ENCODE data around the gene ZNF397.
"Not testable (repeated sequence)": the region's sequence is repeated elsewhere in the genome, so short reads cannot be mapped to it uniquely, and the experiment has no call there.

ZNF397 gene

GRCh38 chr18:35203067-35203466 lies 37.8 kb upstream of the ZNF397 start:
- Histone ChIP-seq H3K9ac (ENCODE audit: low read depth, low read length, poor library complexity, severe bottlenecking) (no peak overlapping the region), H3K9me2 (replicated peaks; ENCODE audit: low read depth, low read length) (no peaks in the 10 kb centered on the region), H3K9me3 (ENCODE audit: insufficient read depth, low read depth, low read length) (no peaks in the 10 kb centered on the region), H3K27me3 (ENCODE audit: insufficient read depth, low read length, poor library complexity, severe bottlenecking) (no peaks in the 10 kb centered on the region), H3F3A (ENCODE audit: low read depth) (no peaks in the 10 kb centered on the region), H3K36me3 (ENCODE audit: insufficient read depth, low read length) (no peaks in the 10 kb centered on the region), H3K4me1 (ENCODE audit: insufficient read depth, low read length, poor library complexity, severe bottlenecking) (no peaks in the 10 kb centered on the region), H4K20me1 (ENCODE audit: insufficient read depth, low read length, poor library complexity, severe bottlenecking) (no peaks in the 10 kb centered on the region), H3K79me2 (ENCODE audit: insufficient read depth, low read length) (no peaks in the 10 kb centered on the region), H2AFZ (ENCODE audit: low read length) (no peak overlapping the region), H3K4me3 (ENCODE audit: low read length, poor library complexity, severe bottlenecking) (no peak overlapping the region), H3K4me2 (ENCODE audit: low read depth, low read length, poor library complexity, severe bottlenecking) (no peak overlapping the region)
- no peak for TF ChIP-seq CTCF (conservative IDR thresholded peaks at IDR 0.05; ENCODE audit: low read length)
- no peak for TF ChIP-seq EZH2phosphoT487 (IDR thresholded peaks at IDR 0.05; ENCODE audit: borderline replicate concordance)

GRCh38 chr18:35205199-35205712 lies 35.6 kb upstream of the ZNF397 start:
- no peak for TF ChIP-seq CTCF (conservative IDR thresholded peaks at IDR 0.05; ENCODE audit: low read length)
- TF ChIP-seq EZH2phosphoT487 (IDR thresholded peaks at IDR 0.05; ENCODE audit: borderline replicate concordance), result no peak
- H2AFZ ChIP-seq (ENCODE audit: low read length), result no peak overlapping the region

GRCh38 chr18:35205746-35206458 lies 34.9 kb upstream of the ZNF397 start:
- H4K20me1 ChIP-seq (ENCODE audit: insufficient read depth, low read length, poor library complexity, severe bottlenecking); H3K79me2 ChIP-seq (ENCODE audit: insufficient read depth, low read length); H3K4me2 ChIP-seq (ENCODE audit: low read depth, low read length, poor library complexity, severe bottlenecking); H2AFZ ChIP-seq (ENCODE audit: low read length); H3K36me3 ChIP-seq (ENCODE audit: insufficient read depth, low read length); H3K4me3 ChIP-seq (ENCODE audit: low read length, poor library complexity, severe bottlenecking); H3K9ac ChIP-seq (ENCODE audit: low read depth, low read length, poor library complexity, severe bottlenecking); H3K27me3 ChIP-seq (ENCODE audit: insufficient read depth, low read length, poor library complexity, severe bottlenecking); H3F3A ChIP-seq (ENCODE audit: low read depth); H3K4me1 ChIP-seq (ENCODE audit: insufficient read depth, low read length, poor library complexity, severe bottlenecking); H3K9me3 ChIP-seq (ENCODE audit: insufficient read depth, low read depth, low read length); H3K9me2 ChIP-seq (replicated peaks; ENCODE audit: low read depth, low read length): not testable (repeated sequence)

More at GRCh38 chr18:35205199-35205712, 35.6 kb upstream of the ZNF397 start:
- H3K9ac ChIP-seq (ENCODE audit: low read depth, low read length, poor library complexity, severe bottlenecking), result no peak overlapping the region
- no peaks in the 10 kb centered on the region for H3K36me3 ChIP-seq (ENCODE audit: insufficient read depth, low read length)
- no peaks in the 10 kb centered on the region for H3K9me2 ChIP-seq (replicated peaks; ENCODE audit: low read depth, low read length)
- no peak overlapping the region for H3K4me2 ChIP-seq (ENCODE audit: low read depth, low read length, poor library complexity, severe bottlenecking)
- no peak overlapping the region for H3K4me3 ChIP-seq (ENCODE audit: low read length, poor library complexity, severe bottlenecking)
- H3K9me3 ChIP-seq (ENCODE audit: insufficient read depth, low read depth, low read length), result no peaks in the 10 kb centered on the region
- H3K27me3 ChIP-seq (ENCODE audit: insufficient read depth, low read length, poor library complexity, severe bottlenecking), result no peaks in the 10 kb centered on the region
- H4K20me1 ChIP-seq (ENCODE audit: insufficient read depth, low read length, poor library complexity, severe bottlenecking), result no peaks in the 10 kb centered on the region
- no peaks in the 10 kb centered on the region for H3F3A ChIP-seq (ENCODE audit: low read depth)
- no peaks in the 10 kb centered on the region for H3K79me2 ChIP-seq (ENCODE audit: insufficient read depth, low read length)
- H3K4me1 ChIP-seq (ENCODE audit: insufficient read depth, low read length, poor library complexity, severe bottlenecking), result no peaks in the 10 kb centered on the region

- H3K9me3 ChIP-seq (ENCODE audit: insufficient read depth, low read depth, low read length), result no peaks in the 10 kb centered on the region
- H3K36me3 ChIP-seq (ENCODE audit: insufficient read depth, low read length), result no peaks in the 10 kb centered on the region
- no peak overlapping the region for H3K9ac ChIP-seq (ENCODE audit: low read depth, low read length, poor library complexity, severe bottlenecking)
- TF ChIP-seq CTCF (conservative IDR thresholded peaks at IDR 0.05; ENCODE audit: low read length), result no peak
- TF ChIP-seq EZH2phosphoT487 (IDR thresholded peaks at IDR 0.05; ENCODE audit: borderline replicate concordance), result no peak
- no peaks in the 10 kb centered on the region for H3K79me2 ChIP-seq (ENCODE audit: insufficient read depth, low read length)
- H2AFZ ChIP-seq (ENCODE audit: low read length), result peak overlapping the region; percentile 4; the same call in 1 of the 2 replicates
- H3K27me3 ChIP-seq (ENCODE audit: insufficient read depth, low read length, poor library complexity, severe bottlenecking), result no peaks in the 10 kb centered on the region
- no peak overlapping the region for H3K4me3 ChIP-seq (ENCODE audit: low read length, poor library complexity, severe bottlenecking)
- no peaks in the 10 kb centered on the region for H3F3A ChIP-seq (ENCODE audit: low read depth)
- no peaks in the 10 kb centered on the region for H3K4me1 ChIP-seq (ENCODE audit: insufficient read depth, low read length, poor library complexity, severe bottlenecking)
- H3K9me2 ChIP-seq (replicated peaks; ENCODE audit: low read depth, low read length), result no peaks in the 10 kb centered on the region
- no peak overlapping the region for H3K4me2 ChIP-seq (ENCODE audit: low read depth, low read length, poor library complexity, severe bottlenecking)
- no peaks in the 10 kb centered on the region for H4K20me1 ChIP-seq (ENCODE audit: insufficient read depth, low read length, poor library complexity, severe bottlenecking)
Measured at GRCh38 chr18:35215026-35215425, 25.8 kb upstream of the ZNF397 start.

- H3K4me2 ChIP-seq (ENCODE audit: low read depth, low read length, poor library complexity, severe bottlenecking); H2AFZ ChIP-seq (ENCODE audit: low read length); H3K9me2 ChIP-seq (replicated peaks; ENCODE audit: low read depth, low read length); H4K20me1 ChIP-seq (ENCODE audit: insufficient read depth, low read length, poor library complexity, severe bottlenecking); H3K79me2 ChIP-seq (ENCODE audit: insufficient read depth, low read length); H3F3A ChIP-seq (ENCODE audit: low read depth); H3K4me1 ChIP-seq (ENCODE audit: insufficient read depth, low read length, poor library complexity, severe bottlenecking); H3K36me3 ChIP-seq (ENCODE audit: insufficient read depth, low read length); H3K9me3 ChIP-seq (ENCODE audit: insufficient read depth, low read depth, low read length); H3K4me3 ChIP-seq (ENCODE audit: low read length, poor library complexity, severe bottlenecking); H3K27me3 ChIP-seq (ENCODE audit: insufficient read depth, low read length, poor library complexity, severe bottlenecking); H3K9ac ChIP-seq (ENCODE audit: low read depth, low read length, poor library complexity, severe bottlenecking): not testable (repeated sequence)
Measured at GRCh38 chr18:35216611-35217010, 24.2 kb upstream of the ZNF397 start.

All from Loucy (cell line).